H1 (cell line): ENCODE data around the gene ADAMTS4. TPM values are rescaled to one million over a fixed set of nuclear protein-coding genes. Genes with fewer than 3 reads are reported as not detected.

Source experiments
- CHD7 ChIP-seq: fragments of 300-600 bp; sonication (generic); IDR thresholded peaks from 2 replicates; pipeline ENCODE4 v1.7.1; 2012; ENCODE audit warnings: low read length, moderate library complexity, mild to moderate bottlenecking, inconsistent platforms; ENCODE audit not compliant: insufficient replicate concordance
- E2F6 ChIP-seq: IDR thresholded peaks from 2 replicates; pipeline ENCODE4 v1.6.1; 2012; ENCODE audit warnings: inconsistent platforms
- HDAC6 ChIP-seq: IDR thresholded peaks from one replicate; pipeline ENCODE4 v1.7.1; 2012; ENCODE audit warnings: low read depth, mild to moderate bottlenecking, inconsistent platforms, low read length, moderate library complexity
- SP2 ChIP-seq: IDR thresholded peaks from 2 replicates; pipeline ENCODE4 v1.6.1; 2012; ENCODE audit warnings: mild to moderate bottlenecking, low read length, inconsistent platforms
- polyA plus RNA-seq, 7 experiments: library from polyadenylated mRNA; depleted of rRNA in 3 of 7; stranded (reverse) in 5 of 7; unstranded in 2 of 7; fragments of >200 nt in 5 of 7; fragments of 200-250 nt in 2 of 7; gene quantifications; 1 replicate in 5 of 7; 2 replicates in 1 of 7; 4 replicates in 1 of 7; pipeline versions ENCODE4 v1.2.1 to v1.2.3, GENCODE V29; 2011 to 2013; ENCODE audit warnings: missing spikeins in 2 of 7, mixed read lengths in 2 of 7
- total RNA-seq: library from RNA; stranded (reverse); fragmentation: NEBNext Ultra II Directional; extraction: Animal tissue kit (Norgen Biotek cat#: 25700); gene quantifications from 2 replicates; pipeline ENCODE4 v1.2.1, GENCODE V29; 2021

The ADAMTS4 gene
- total and polyA plus RNA-seq, 2 of the 8 experiments (the other 6 are each of a cell fraction or from before 2014, with no cell fraction given) = 4.6 to 7.2 TPM

GRCh38 chr1:161217831-161218230, 19.0 kb upstream of the ADAMTS4 start (continued):
- TF ChIP-seq CHD7 (no peak), HDAC6 (no peak), SP2 (no peak), E2F6 (no peak)
